MV-4-11 (cell line): ENCODE results near the gene IL22RA2.

Experiments
- DNase-seq: peaks from one replicate; lab custom pipeline; 2025; lab: John Stamatoyannopoulos, UW

The IL22RA2 gene

DNA sequence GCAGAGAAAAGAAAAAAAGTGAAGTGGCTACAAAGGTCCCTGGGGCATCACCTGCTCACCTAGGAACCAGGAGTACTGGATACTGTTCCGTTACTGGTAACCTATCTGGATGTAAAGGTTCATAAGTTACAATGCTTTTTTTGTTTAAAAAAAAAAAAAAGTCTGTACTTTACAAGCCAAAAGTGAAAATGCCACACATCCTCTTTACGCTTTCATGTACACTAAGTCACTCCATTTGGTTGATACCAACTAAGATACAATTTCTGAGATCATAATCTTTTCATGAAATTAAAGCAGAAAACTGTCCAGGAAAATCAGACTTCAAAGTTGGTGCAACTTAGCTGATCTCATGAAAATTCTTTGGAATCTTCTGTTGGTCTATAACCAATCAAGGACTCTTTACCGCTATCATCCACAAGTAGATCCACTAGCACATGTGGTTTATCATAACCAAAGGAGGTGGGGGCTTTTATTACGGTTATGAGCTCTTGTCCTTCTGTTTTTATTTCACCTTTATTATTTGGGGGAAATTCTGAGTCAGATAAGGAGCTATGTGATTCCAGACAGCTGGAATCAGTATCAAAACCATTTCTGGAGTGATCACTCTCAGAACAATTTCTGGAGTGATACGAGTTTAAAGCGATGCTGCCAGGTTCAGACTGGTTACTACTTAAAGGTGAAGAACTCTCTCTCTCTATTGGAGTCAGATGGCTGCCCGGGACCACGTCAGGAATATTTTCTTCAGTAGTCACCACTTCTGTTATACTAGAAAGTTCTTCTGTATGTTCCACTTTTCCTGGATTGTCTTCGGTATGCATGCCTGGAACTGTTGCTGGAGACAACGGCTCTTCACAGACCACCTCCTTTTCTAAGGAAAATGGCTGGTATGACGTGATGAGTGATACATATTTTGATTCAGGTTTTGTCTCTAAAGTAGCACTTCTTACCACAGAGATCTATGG is 24.5 kb upstream of the IL22RA2 start:
- no peak for DNase-seq

GRCh38 chr6:137193256-137194070 is 20.0 kb upstream of the IL22RA2 start:
- DNase-seq = no peak

- DNase-seq = no peak
Observed at GRCh38 chr6:137192821-137193220, 19.4 kb upstream of the IL22RA2 start.

GRCh38 chr6:137191670-137192069 is 18.2 kb upstream of the IL22RA2 start:
- no peak for DNase-seq

- DNase-seq = no peak
Observed at GRCh38 chr6:137191236-137191635, 17.8 kb upstream of the IL22RA2 start.

- peak; percentile 22 for DNase-seq
Observed at GRCh38 chr6:137190583-137191094, 17.2 kb upstream of the IL22RA2 start.

GRCh38 chr6:137188855-137189254 is 15.4 kb upstream of the IL22RA2 start:
- peak; percentile 46 for DNase-seq

DNA sequence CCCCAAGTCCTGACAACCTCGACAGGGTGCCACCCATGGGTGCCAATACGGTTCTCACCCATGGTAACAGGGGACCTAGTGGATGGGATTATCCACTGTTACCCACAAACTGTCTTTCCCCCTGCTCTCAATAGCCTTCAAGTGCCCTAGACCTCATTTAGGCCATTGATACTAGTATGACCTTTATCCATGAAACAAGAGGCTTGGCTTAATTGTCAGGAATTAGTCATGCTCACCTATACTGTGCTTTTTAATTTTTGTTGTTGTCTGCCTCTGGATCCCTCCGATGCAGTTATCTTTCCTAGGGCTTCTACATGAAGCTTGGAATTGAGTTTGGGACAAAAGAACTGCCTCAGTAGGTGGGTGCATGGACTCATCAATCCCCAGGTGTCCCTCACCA is 11.8 kb upstream of the IL22RA2 start:
- no peak for DNase-seq

DNA sequence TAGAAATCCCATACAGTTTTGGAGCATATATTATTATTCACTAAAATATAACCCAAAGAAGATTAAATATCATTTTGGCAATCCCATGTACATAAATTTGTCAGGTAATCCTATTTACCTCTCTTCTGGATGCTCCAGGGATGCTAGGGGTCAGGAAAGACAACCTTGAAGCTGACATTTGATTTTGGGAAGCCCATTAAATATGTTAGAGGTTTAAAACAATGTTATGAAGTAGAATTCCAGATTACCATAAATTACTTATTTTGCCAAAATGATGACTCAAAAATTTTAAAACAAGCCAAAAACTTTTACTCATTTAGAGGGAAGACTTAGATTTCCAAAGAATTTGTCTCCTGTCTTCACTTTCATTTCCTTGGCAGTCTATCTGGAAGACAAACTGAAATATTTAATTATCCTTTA is 9.2 kb upstream of the IL22RA2 start:
- DNase-seq = no peak

- peak; percentile 18 for DNase-seq
Observed at GRCh38 chr6:137181891-137182653, 8.6 kb upstream of the IL22RA2 start.

DNA sequence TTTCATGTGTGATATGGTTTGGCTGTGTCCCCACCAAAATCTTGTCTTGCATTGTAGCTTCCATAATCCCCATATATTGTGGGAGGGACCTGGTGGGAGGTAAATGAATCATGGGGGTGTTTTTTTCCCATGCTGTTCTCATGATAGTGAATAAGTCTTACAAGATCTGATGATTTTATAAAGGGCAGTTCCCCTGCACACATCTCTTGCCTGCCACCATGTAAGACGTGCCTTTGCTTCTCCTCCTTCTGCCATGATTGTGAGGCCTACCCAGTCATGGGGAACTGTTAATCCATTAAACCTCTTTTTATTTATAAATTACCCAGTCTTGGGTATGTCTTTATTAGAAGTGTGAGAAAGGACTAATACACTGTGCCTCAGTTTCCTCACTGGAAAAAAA is 4.2 kb upstream of the IL22RA2 start:
- no peak for DNase-seq

DNA sequence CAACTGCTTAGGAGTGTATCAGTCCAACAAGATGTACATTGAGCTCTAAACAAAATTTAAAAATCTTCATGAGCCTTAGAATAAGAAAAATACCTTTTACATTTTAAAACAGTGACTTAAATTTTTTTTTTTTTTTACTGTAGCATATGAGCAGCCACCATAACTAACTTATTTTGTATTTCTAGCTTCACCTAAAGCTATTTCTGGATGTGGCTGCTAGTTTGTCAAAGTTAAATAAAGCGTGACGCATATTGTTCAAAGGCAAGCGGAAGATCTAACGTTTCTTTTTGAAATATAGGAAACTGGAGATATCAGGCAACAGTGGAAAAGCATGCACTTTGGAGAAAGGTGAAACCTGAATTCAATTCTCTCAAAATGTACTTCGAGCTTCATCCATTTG is 3.3 kb upstream of the IL22RA2 start:
- DNase-seq = no peak

GRCh38 chr6:137175868-137176245 is 2.4 kb upstream of the IL22RA2 start:
- peak; percentile 37 for DNase-seq

- DNase-seq = no peak
Observed at GRCh38 chr6:137175157-137175867, 1.9 kb upstream of the IL22RA2 start.

- no peak for DNase-seq
Observed at GRCh38 chr6:137172734-137173431, 561 bp downstream of the IL22RA2 start.

- DNase-seq = no peak
Observed at GRCh38 chr6:137171824-137172733, 1.4 kb downstream of the IL22RA2 start.

GRCh38 chr6:137171053-137171374 is 2.4 kb downstream of the IL22RA2 start:
- DNase-seq = no peak

GRCh38 chr6:137170266-137171052 is 3.0 kb downstream of the IL22RA2 start:
- DNase-seq = no peak
